ENCODE measurements around the gene MAST4.

MAST4 gene

DNA sequence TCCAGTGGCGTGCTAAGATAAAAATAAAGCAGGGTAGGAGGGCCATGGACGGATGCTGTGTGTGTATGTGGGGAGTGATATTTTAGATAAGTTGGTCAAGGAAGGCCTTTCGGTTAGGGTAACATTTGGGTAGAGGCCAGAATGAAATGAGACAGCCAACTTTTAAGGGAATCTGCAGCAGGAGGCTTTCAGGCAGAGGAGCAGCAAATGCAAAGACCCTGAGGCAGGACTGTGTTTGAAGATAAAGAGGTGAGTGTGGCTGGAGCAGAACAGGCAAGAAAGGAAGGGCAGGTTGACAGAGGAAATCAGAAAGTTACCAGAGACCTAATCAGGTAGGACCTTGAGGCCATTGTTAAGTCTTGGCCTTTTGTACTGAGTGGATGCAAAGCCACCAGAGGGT lies 106.2 kb downstream of the MAST4 start:
- H3K27ac ChIP-seq, result no peak overlapping the region
- in situ Hi-C loops (cut with HindIII; ENCODE audit: low pct_ligation_motif_present, low sequenced_read_pairs), result no loop called here
- DNase-seq, result no peak

DNA sequence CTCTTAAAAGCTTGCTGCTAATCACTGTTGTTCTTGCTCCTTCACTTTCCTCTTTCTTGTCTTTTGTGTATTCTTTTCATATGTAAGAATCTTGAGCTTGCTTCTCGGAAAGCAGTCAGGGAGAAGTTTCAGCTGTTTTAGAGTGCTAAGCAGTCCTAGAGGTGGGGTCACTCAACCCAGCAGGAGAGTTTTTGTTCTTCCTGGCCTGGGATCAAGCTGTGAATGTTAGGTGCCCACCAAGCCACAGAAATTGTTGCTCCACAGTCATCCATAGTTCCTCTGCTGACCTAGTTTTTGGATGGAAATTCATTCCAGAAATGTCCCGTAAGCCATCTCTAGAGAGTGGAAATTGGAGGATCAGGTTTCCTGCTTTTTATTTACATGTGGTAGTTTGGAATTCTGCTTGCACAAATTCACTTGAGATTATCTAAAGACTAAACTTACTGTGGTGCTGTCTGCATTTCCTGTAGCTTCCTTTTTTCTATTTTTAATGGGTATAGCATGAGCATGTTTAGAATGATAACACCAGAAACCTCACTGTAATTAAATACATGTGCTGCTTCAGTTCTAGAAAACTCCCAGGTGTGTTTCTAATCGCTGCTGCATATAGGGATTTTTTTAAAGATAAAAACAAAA lies 108.7 kb downstream of the MAST4 start:
- TF ChIP-seq, protein P1, sequence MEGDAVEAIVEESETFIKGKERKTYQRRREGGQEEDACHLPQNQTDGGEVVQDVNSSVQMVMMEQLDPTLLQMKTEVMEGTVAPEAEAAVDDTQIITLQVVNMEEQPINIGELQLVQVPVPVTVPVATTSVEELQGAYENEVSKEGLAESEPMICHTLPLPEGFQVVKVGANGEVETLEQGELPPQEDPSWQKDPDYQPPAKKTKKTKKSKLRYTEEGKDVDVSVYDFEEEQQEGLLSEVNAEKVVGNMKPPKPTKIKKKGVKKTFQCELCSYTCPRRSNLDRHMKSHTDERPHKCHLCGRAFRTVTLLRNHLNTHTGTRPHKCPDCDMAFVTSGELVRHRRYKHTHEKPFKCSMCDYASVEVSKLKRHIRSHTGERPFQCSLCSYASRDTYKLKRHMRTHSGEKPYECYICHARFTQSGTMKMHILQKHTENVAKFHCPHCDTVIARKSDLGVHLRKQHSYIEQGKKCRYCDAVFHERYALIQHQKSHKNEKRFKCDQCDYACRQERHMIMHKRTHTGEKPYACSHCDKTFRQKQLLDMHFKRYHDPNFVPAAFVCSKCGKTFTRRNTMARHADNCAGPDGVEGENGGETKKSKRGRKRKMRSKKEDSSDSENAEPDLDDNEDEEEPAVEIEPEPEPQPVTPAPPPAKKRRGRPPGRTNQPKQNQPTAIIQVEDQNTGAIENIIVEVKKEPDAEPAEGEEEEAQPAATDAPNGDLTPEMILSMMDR (IDR thresholded peaks at IDR 0.05; ENCODE audit: low read depth, low read length, missing control alignments), result no peak
- Histone ChIP-seq H3K27ac (no peak overlapping the region), H3K4me3 (ENCODE audit: low read depth, low read length) (no peak overlapping the region), H3K36me3 (replicated peaks) (no peaks in the 10 kb centered on the region), H3K27me3 (replicated peaks) (no peaks in the 10 kb centered on the region)
- in situ Hi-C loops (cut with HindIII; ENCODE audit: low pct_ligation_motif_present, low sequenced_read_pairs), result no loop called here
- DNase-seq, result peak; percentile 11

More for the DNA sequence above, 106.2 kb downstream of the MAST4 start:
- no peak overlapping the region for H3K4me3 ChIP-seq (ENCODE audit: low read depth, low read length)
- no peaks in the 10 kb centered on the region for H3K36me3 ChIP-seq (replicated peaks)
- H3K27me3 ChIP-seq (replicated peaks), result no peaks in the 10 kb centered on the region
- TF ChIP-seq, protein P1 (IDR thresholded peaks at IDR 0.05; ENCODE audit: low read depth, low read length, missing control alignments), result no peak

GRCh38 chr5:66708368-66708767 lies 112.2 kb downstream of the MAST4 start:
- H3K36me3 ChIP-seq (replicated peaks), result no peaks in the 10 kb centered on the region
- no peak overlapping the region for H3K4me3 ChIP-seq (ENCODE audit: low read depth, low read length)
- in situ Hi-C loops (cut with HindIII; ENCODE audit: low pct_ligation_motif_present, low sequenced_read_pairs), result no loop called here
- H3K27me3 ChIP-seq (replicated peaks), result no peaks in the 10 kb centered on the region
- TF ChIP-seq, protein P1 (IDR thresholded peaks at IDR 0.05; ENCODE audit: low read depth, low read length, missing control alignments), result no peak
- no peak overlapping the region for H3K27ac ChIP-seq
- DNase-seq, result no peak

DNA sequence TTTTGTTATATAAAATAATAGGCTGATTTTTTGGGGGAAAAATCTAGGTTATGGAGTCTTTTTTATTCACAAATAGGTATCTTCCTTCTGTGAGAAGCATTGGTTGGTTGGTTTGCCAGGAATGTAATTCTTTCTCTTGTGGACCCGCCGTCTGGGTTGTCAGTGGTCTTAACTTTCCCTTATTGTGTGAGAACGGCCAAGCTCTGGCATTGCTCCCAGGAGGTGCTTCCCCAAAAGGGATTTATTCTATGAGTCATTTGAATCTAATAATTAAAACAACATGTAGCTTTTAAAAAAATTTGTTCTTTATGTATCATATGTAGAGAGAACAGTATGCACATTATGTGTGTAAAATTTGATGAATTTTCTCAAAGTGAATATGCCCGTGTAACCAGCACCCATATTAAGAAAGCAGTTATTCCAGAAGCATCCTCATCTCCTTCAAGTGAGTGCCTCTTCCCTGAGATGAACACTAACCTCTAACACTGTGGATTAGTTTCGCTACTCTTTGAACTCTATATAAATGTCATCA lies 114.4 kb downstream of the MAST4 start:
- no peak overlapping the region for H3K4me3 ChIP-seq (ENCODE audit: low read depth, low read length)
- in situ Hi-C loops (cut with HindIII; ENCODE audit: low pct_ligation_motif_present, low sequenced_read_pairs), result no loop called here
- peak; percentile 80 for DNase-seq
- no peak overlapping the region for H3K27ac ChIP-seq
- H3K27me3 ChIP-seq (replicated peaks), result no peaks in the 10 kb centered on the region
- TF ChIP-seq, protein P1 (IDR thresholded peaks at IDR 0.05; ENCODE audit: low read depth, low read length, missing control alignments), result no peak
- H3K36me3 ChIP-seq (replicated peaks), result no peaks in the 10 kb centered on the region

GRCh38 chr5:66713998-66714397 lies 117.8 kb downstream of the MAST4 start:
- H3K27ac ChIP-seq, result no peak overlapping the region
- TF ChIP-seq, protein P1 (IDR thresholded peaks at IDR 0.05; ENCODE audit: low read depth, low read length, missing control alignments), result no peak
- no peaks in the 10 kb centered on the region for H3K36me3 ChIP-seq (replicated peaks)
- no peaks in the 10 kb centered on the region for H3K27me3 ChIP-seq (replicated peaks)
- H3K4me3 ChIP-seq (ENCODE audit: low read depth, low read length), result no peak overlapping the region
- in situ Hi-C loops (cut with HindIII; ENCODE audit: low pct_ligation_motif_present, low sequenced_read_pairs), result no loop called here
- DNase-seq, result peak; percentile 57

Data from brain microvascular endothelial cell (primary cell).